Activated naive CD8-positive, alpha-beta T cell treated with anti-CD3 and anti-CD28 coated beads, Interleukin-2, amount 10 ng/mL, durations not matched to agents 7 days and 5 days (primary cell): ENCODE results near the gene ZNF444. TPM values are rescaled to one million over a fixed set of nuclear protein-coding genes. Genes with fewer than 3 reads are reported as not detected.
A peak's percentile ranks its signal among the peaks of the same experiment; 100 is the strongest.
"Not testable (repeated sequence)": the region's sequence is repeated elsewhere in the genome, so short reads cannot be mapped to it uniquely, and the experiment has no call there.

Source experiments
- ATAC-seq: fragments of 150-1000 bp; cut with Tn5 transposase; one replicate; pipeline ENCODE4 v1.10.0; 2021; ENCODE audit warnings: low read depth, moderate library complexity
- POLR2A ChIA-PET: fragments of 350-600 bp; sonication (Branson Sonifier 250); formaldehyde crosslinking; loops from one replicate; lab custom pipeline; 2021; ENCODE audit warnings: antibody characterized with exemption; lab: Charles Lee
- DNase-seq: peaks from one replicate; pipeline ENCODE4 v3.0.0; 2021
- H3K27ac Mint-ChIP-seq: one replicate; pipeline ENCODE4 v1.8.0; 2022; ENCODE audit warnings: mild to moderate bottlenecking, mixed read lengths
- H3K27me3 Mint-ChIP-seq: one replicate; pipeline ENCODE4 v1.8.0; 2022; ENCODE audit warnings: mild to moderate bottlenecking, moderate library complexity, mixed read lengths
- H3K36me3 Mint-ChIP-seq: one replicate; pipeline ENCODE4 v1.8.0; 2021; ENCODE audit warnings: mild to moderate bottlenecking, mixed read lengths
- H3K4me1 Mint-ChIP-seq: one replicate; pipeline ENCODE4 v1.8.0; 2021; ENCODE audit warnings: mixed read lengths
- H3K4me3 Mint-ChIP-seq: one replicate; pipeline ENCODE4 v1.8.0; 2022; ENCODE audit warnings: mild to moderate bottlenecking, moderate library complexity, mixed read lengths
- H3K9me3 Mint-ChIP-seq: one replicate; pipeline ENCODE4 v1.8.0; 2021; ENCODE audit warnings: mixed read lengths
- total RNA-seq, 2 experiments: library from RNA; stranded (reverse); gene quantifications; one replicate each; pipeline ENCODE4 v1.2.3, GENCODE V29; 2021

The ZNF444 gene
- total RNA-seq, 2 experiments from 2014 or later, result 31.7 to 37.4 TPM

DNA sequence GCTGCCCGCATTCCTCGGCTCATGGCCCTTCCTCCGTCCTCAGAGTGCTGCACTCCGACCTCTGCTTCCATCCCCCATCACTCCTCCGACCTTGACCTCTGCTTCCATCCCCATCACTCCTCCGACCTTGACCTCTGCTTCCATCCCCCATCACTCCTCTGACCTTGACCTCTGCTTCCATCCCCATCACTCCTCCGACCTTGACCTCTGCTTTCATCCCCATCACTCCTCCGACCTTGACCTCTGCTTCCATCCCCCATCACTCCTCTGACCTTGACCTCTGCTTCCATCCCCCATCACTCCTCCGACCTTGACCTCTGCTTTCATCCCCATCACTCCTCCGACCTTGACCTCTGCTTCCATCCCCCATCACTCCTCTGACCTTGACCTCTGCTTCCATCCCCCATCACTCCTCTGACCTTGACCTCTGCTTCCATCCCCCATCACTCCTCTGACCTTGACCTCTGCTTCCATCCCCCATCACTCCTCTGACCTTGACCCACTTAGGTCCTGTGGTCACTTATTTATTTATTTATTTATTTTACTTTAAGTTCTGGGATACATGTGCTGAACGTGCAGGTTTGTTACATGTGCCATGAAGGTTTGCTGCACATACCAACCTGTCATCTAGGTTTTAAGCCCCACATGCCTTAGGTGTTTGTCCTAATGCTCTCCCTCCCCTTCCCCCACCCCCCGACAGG is 8.0 kb downstream of the ZNF444 start:
- H3K9me3 Mint-ChIP-seq, H3K27me3 Mint-ChIP-seq, H3K27ac Mint-ChIP-seq, ATAC-seq, DNase-seq, POLR2A ChIA-PET, H3K4me3 Mint-ChIP-seq: not testable (repeated sequence)
- Mint-ChIP-seq H3K4me1 (peaks cover 18% of the 10 kb centered on the region), H3K36me3 (peaks cover 22% of the 10 kb centered on the region)

DNA sequence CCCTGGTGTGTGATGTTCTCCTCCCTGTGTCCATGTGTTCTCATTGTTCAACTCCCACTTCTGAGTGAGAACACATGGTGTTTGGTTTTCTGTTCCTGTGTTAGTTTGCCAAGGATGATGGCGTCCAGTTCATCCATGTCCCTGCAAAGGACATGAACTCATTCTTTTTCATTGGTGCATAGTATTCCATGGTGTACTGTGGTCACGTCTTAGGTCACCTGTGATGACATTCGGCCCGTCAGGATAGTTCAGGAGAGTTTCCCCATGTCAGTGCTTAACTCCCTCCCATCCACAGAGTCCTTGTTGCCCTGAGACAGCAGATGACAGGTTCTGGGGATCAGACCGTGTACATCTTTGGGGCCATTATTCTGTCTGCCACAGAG is 8.6 kb downstream of the ZNF444 start:
- no peaks in the 10 kb centered on the region for H3K27me3 Mint-ChIP-seq
- POLR2A ChIA-PET, result no interaction called here
- H3K9me3 Mint-ChIP-seq, result peaks cover 3% of the 10 kb centered on the region
- no peak overlapping the region for H3K27ac Mint-ChIP-seq
- H3K4me3 Mint-ChIP-seq, result no peak overlapping the region
- ATAC-seq (no peak), DNase-seq (no peak)
- peaks cover 14% of the 10 kb centered on the region for H3K4me1 Mint-ChIP-seq
- peaks cover 22% of the 10 kb centered on the region for H3K36me3 Mint-ChIP-seq

DNA sequence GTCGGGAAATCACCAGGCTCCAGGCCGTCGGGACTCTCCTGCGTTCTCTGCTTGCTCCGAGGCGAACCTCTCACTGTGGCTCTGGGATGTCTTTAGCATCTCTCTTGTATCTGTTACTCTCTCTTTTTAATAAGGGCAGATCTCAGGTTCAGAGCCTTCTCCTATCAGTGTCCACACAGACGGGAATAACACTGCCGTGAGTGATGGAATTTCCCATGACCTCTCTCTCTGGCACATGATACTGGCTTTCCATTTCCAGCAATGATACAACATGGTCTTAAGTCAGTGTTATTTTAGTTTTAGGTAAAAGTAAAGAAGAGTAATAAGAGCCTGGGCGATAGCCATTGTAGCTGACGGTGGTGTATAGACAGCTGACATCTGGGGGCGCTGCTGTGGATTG is 9.3 kb downstream of the ZNF444 start:
- ATAC-seq, result no peak
- Mint-ChIP-seq H3K9me3 (peaks cover 3% of the 10 kb centered on the region), H3K4me3 (no peak overlapping the region), H3K36me3 (peaks cover 22% of the 10 kb centered on the region), H3K27me3 (no peaks in the 10 kb centered on the region), H3K27ac (no peak overlapping the region), H3K4me1 (peaks cover 14% of the 10 kb centered on the region)
- no peak for DNase-seq
- POLR2A ChIA-PET, result no interaction called here

DNA sequence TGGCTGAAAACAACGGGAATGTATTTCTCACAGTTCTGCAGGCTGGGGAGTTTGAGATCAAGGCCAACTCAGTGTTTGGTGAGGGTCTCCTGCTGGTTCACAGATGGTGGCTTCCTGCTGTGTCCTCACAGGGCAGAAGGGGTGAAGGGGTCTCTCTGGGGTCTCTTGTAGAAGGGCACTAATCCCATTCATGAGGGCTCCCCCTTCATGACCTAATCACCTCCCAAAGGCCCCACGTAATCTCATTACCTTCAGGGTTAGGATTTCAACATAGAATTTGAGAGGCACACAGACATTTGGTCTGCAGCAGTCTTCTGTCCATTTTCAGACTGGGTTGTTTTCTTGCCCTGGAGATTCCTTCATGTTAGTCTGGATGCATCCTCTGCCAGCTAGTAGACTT is 11.6 kb downstream of the ZNF444 start:
- Mint-ChIP-seq H3K9me3 (peaks cover 3% of the 10 kb centered on the region), H3K36me3 (peaks cover 22% of the 10 kb centered on the region), H3K27ac (peak overlapping the region; percentile 46), H3K4me3 (no peak overlapping the region), H3K27me3 (no peaks in the 10 kb centered on the region), H3K4me1 (peaks cover 14% of the 10 kb centered on the region)
- DNase-seq (no peak), ATAC-seq (no peak)
- POLR2A ChIA-PET, result interaction anchor here (0.7 kb wide), 1 partner anchor 16 kb away, joined by 3 read pairs; no protein-coding TSS in a partner anchor

DNA sequence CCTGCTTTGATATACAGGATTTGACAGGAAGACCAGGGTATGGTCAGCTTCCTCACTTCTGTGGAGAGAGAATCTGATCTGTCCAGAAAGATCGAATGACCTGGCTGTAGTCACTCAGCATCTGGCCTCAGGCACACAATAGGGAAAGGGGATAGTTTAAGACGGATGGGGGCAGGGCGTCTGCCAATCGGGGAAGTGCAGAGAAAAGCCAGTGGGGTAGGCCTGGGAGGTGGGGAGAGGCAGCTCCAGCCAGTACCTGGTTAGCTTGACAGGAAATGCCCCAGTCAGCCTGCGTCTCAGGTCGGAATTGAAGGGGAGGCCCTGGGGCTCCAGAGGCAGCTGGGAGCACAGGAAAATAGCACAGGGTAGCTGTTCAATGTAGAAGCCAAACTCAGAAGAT is 12.4 kb downstream of the ZNF444 start:
- ATAC-seq (no peak), DNase-seq (no peak)
- no peaks in the 10 kb centered on the region for H3K27me3 Mint-ChIP-seq
- H3K27ac Mint-ChIP-seq, result peak overlapping the region; percentile 62
- H3K4me1 Mint-ChIP-seq, result peaks cover 14% of the 10 kb centered on the region
- peaks cover 3% of the 10 kb centered on the region for H3K9me3 Mint-ChIP-seq
- POLR2A ChIA-PET, result no interaction called here
- peaks cover 19% of the 10 kb centered on the region for H3K36me3 Mint-ChIP-seq
- H3K4me3 Mint-ChIP-seq, result no peak overlapping the region

DNA sequence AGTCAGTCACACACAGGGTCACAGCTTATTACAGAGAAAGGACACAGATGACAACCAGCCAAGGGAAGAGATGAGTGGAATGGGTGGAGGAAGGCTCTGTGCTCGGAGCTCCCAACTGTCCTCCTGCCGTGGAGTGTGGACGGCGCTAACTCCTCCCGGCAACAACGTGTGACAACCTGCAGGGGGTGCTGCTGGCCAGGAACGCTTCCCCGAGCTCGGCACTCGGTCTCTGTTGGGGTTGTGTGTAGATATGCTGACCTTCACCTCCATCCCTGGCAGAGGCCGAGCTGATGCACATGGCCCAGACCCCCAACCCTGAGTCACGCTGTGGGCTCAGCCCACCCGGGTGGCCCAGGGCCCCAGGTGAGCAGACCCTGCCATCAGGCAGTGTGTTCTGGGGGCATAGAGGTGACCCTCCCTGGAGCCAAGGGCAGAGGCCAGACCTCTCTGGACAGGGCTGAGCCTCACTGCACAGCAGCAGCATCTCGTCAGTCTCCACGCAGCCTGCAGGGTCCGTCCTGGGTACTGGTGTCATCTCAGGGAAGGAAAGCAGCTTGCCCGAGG is 14.1 kb downstream of the ZNF444 start:
- no peak overlapping the region for H3K4me3 Mint-ChIP-seq
- no peak overlapping the region for H3K27ac Mint-ChIP-seq
- peaks cover 2% of the 10 kb centered on the region for H3K9me3 Mint-ChIP-seq
- POLR2A ChIA-PET, result no interaction called here
- ATAC-seq (no peak), DNase-seq (no peak)
- H3K27me3 Mint-ChIP-seq, result no peaks in the 10 kb centered on the region
- H3K4me1 Mint-ChIP-seq, result peaks cover 14% of the 10 kb centered on the region
- peaks cover 16% of the 10 kb centered on the region for H3K36me3 Mint-ChIP-seq

DNA sequence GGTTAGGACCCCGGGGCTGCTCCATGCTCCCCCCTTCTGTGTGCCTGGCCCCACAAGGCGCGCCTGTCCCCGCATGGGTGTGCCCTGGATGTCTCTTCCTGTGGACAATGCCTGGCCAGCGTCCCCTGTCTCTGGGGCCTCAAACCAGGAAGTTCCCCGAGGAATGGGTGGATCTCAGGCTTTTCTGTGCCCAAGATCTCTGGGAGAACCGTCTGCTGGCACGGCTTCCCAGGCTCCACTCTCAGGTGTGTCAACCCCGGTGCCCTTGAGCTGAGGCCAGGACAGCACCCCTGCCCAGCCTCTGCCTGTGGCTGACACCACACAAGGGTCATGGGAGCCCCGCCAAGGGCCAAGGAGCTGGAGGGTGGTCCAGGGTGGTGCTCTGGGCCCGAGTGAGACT is 15.7 kb downstream of the ZNF444 start:
- DNase-seq (no peak), ATAC-seq (no peak)
- POLR2A ChIA-PET, result interaction anchor here (1.5 kb wide), 1 partner anchor 36 kb away, joined by 4 read pairs; the partner anchor contains the start of gene ZNF787
- H3K27me3 Mint-ChIP-seq, result no peaks in the 10 kb centered on the region
- H3K4me3 Mint-ChIP-seq, result no peak overlapping the region
- H3K36me3 Mint-ChIP-seq, result peaks cover 14% of the 10 kb centered on the region
- H3K27ac Mint-ChIP-seq, result no peak overlapping the region
- peaks cover 2% of the 10 kb centered on the region for H3K9me3 Mint-ChIP-seq
- peaks cover 14% of the 10 kb centered on the region for H3K4me1 Mint-ChIP-seq

DNA sequence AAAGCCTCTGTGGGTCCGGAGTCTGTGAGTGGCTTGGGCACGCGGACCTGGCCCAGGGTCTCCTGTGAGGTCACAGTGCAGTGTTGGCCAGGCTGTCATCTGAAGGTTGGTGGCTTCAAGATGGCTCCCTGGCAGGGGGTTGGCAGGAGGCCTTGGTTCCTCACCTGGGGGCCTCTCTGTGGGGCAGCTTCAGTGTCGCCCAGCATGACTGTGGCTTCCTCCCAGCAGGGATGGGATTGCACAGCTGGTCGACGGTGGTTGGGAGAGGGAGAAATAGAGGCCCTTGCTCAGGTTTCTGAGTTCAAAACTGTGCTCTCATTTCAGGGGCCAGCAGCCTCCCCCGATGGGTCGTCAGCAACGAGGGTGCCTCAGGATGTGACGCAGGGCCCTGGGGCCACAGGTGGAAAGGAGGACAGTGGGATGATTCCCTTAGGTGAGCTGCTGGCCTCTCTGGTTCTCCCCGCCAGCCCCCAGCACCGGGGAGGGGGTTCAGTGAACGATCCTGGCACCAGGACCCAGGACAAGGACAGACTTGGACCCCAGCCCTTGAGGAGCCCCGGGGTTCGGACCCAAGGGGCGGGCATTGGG is 17.2 kb downstream of the ZNF444 start:
- H3K4me3 Mint-ChIP-seq, result no peak overlapping the region
- ATAC-seq (no peak), DNase-seq (no peak)
- no peak overlapping the region for H3K27ac Mint-ChIP-seq
- no peaks in the 10 kb centered on the region for H3K27me3 Mint-ChIP-seq
- peaks cover 13% of the 10 kb centered on the region for H3K4me1 Mint-ChIP-seq
- H3K36me3 Mint-ChIP-seq, result peaks cover 17% of the 10 kb centered on the region
- POLR2A ChIA-PET, result interaction anchor here (1.5 kb wide), 1 partner anchor 37 kb away, joined by 4 read pairs; the partner anchor contains the start of gene ZNF787
- H3K9me3 Mint-ChIP-seq, result peaks cover 2% of the 10 kb centered on the region

DNA sequence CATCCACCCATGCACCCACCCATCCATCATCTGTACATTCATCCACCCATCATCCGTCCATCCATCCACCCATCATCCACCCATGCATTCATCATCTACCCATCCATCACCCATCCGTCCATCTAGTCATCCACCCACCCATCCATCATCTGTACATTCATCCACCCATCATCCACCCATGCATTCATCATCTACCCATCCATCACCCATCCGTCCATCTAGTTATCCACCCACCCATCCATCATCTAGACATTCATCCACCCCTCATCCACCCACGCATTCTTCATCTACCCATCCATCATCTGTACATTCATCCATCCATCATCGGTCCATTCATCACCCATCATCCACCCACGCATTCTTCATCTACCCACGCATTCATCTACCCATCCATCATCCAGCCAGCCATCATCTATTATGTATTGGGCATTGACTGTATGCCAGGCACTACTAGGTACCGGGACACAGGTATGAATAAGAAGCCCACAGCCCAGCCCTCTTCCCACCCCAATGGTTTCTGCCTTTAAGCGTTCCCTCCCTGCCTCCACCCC is 18.0 kb downstream of the ZNF444 start:
- ATAC-seq (no peak), DNase-seq (no peak)
- H3K27ac Mint-ChIP-seq, result no peak overlapping the region
- H3K36me3 Mint-ChIP-seq, result peaks cover 13% of the 10 kb centered on the region
- H3K4me1 Mint-ChIP-seq, result peaks cover 9% of the 10 kb centered on the region
- no peaks in the 10 kb centered on the region for H3K27me3 Mint-ChIP-seq
- POLR2A ChIA-PET, result no interaction called here
- no peak overlapping the region for H3K4me3 Mint-ChIP-seq
- H3K9me3 Mint-ChIP-seq, result peaks cover 2% of the 10 kb centered on the region

DNA sequence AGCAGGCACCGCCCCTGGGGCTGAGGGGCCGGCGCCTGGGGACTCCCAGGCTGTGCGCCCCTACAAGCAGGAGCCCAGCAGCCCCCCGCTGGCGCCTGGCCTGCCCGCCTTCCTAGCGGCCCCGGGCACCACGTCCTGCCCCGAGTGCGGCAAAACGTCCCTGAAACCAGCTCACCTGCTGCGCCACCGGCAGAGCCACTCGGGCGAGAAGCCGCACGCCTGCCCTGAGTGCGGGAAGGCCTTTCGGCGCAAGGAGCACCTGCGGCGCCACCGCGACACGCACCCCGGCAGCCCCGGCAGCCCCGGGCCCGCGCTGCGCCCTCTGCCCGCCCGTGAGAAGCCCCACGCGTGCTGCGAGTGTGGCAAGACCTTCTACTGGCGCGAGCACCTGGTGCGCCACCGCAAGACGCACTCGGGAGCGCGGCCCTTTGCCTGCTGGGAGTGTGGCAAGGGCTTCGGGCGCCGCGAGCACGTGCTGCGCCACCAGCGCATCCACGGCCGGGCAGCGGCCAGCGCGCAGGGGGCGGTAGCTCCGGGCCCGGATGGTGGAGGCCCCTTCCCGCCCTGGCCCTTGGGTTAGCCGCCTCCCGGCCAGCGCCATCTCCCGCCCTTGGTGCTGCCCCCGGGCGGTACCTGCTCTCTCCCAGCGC is 18.7 kb downstream of the ZNF444 start:
- no peak overlapping the region for H3K4me3 Mint-ChIP-seq
- POLR2A ChIA-PET, result interaction anchor here (0.6 kb wide), 1 partner anchor 89 kb away, joined by 4 read pairs; no protein-coding TSS in a partner anchor
- no peaks in the 10 kb centered on the region for H3K27me3 Mint-ChIP-seq
- H3K27ac Mint-ChIP-seq, result no peak overlapping the region
- peaks cover 13% of the 10 kb centered on the region for H3K36me3 Mint-ChIP-seq
- peaks cover 2% of the 10 kb centered on the region for H3K9me3 Mint-ChIP-seq
- ATAC-seq (no peak), DNase-seq (no peak)
- peaks cover 11% of the 10 kb centered on the region for H3K4me1 Mint-ChIP-seq

DNA sequence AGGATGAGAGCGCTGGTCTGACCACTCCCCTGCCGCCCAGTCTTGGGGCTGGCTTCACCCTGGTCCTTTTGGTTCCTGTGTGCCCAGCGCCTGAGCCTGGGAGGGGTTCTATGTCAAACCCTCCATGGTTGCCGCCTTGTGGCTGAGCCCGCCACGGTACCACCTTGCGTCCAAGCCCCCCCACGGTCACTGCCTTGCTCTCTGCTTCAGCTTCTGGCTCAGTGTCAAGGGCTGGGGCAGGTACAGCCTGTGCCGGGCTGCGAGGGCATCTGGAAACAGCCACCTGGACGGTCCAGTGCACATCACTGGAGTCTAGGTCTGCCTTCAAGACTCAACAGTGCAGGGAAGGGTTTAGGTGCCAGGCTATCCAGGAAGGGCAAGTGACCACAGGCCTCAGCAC is 20.4 kb downstream of the ZNF444 start:
- DNase-seq (no peak), ATAC-seq (no peak)
- H3K27me3 Mint-ChIP-seq, result no peaks in the 10 kb centered on the region
- POLR2A ChIA-PET, result no interaction called here
- H3K4me3 Mint-ChIP-seq, result no peak overlapping the region
- peaks cover 11% of the 10 kb centered on the region for H3K4me1 Mint-ChIP-seq
- peaks cover 13% of the 10 kb centered on the region for H3K36me3 Mint-ChIP-seq
- H3K27ac Mint-ChIP-seq, result no peak overlapping the region
- peaks cover 2% of the 10 kb centered on the region for H3K9me3 Mint-ChIP-seq

DNA sequence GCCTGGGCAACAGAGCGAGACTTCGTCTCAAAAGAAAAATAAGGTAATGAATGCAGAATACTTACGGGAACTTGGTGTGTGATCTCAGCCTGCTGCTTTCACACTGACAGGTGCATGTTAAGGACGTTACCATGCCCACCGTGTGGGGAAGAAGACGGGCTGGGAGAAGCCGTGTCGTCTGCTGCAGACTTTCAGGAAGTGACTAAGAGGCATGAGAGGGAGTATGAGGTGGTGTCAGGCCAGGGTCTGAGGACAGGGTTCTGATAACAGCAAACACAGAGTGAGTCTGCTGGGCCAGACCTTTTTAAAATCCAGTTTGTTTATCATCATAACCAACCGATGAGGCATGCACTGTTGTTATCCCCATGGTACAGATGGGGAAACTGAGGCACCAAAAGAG is 21.2 kb downstream of the ZNF444 start:
- POLR2A ChIA-PET, result no interaction called here
- DNase-seq (no peak), ATAC-seq (peak; percentile 52)
- H3K36me3 Mint-ChIP-seq, result peaks cover 13% of the 10 kb centered on the region
- no peak overlapping the region for H3K27ac Mint-ChIP-seq
- H3K27me3 Mint-ChIP-seq, result no peaks in the 10 kb centered on the region
- peaks cover 11% of the 10 kb centered on the region for H3K4me1 Mint-ChIP-seq
- no peak overlapping the region for H3K4me3 Mint-ChIP-seq
- H3K9me3 Mint-ChIP-seq, result peaks cover 2% of the 10 kb centered on the region

DNA sequence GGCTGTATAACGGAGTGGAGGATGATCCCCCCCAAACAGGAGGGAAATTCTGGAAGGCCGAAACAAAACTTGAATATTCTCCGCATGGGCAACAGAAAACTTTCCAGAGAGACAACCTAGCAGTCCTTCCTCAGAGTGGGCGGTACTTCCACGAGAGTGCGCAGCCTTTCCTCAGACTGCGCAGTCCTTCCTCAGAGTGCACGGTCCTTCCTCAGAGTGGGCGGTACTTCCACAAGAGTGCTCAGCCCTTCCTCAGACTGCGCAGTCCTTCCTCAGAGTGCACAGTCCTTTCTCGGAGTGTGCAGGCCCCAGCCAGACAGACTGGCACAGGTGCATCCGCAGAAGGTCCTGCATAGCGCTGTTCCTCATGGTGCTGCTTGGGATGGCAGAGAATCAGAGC is 22.0 kb downstream of the ZNF444 start:
- Mint-ChIP-seq H3K9me3 (peaks cover 2% of the 10 kb centered on the region), H3K27ac (no peak overlapping the region), H3K36me3 (peaks cover 13% of the 10 kb centered on the region), H3K4me1 (peaks cover 11% of the 10 kb centered on the region), H3K27me3 (no peaks in the 10 kb centered on the region), H3K4me3 (no peak overlapping the region)
- POLR2A ChIA-PET, result no interaction called here
- ATAC-seq (no peak), DNase-seq (no peak)
